Heart left ventricle (tissue), 13 donors: ENCODE measurements around the gene CENPA.

Experiments
- CTCF ChIP-seq, 12 donors: fragments of 200-600 bp; sonication (generic) in 4 of 12; IDR thresholded peaks; one replicate each; pipeline versions ENCODE4 v1.5.0 to v1.8.0; 2018 to 2022; ENCODE audit warnings: antibody characterized with exemption in 12 of 12, mild to moderate bottlenecking in 5 of 12
- POLR2A ChIP-seq, 2 donors: fragments of 450-650 bp; IDR thresholded peaks; one replicate each; pipeline ENCODE4 v1.6.1; 2017; ENCODE audit warnings: antibody characterized with exemption in 2 of 2, mild to moderate bottlenecking in 2 of 2, moderate library complexity in 2 of 2
- donor health status: ischemic (EF 13 %, LVEDD 7.1; RV severe dilation, severe dysfunction).
- donor health status: DM: no; HTN: yes; CAD: no.
- donor health status: DM: no; HTN: no; CAD: no.
- donor health status: ischemic (EF 25% LVEDD 6.9; RV normal size, moderate dysfunction).
- donor health status: ischemic (EF 25% LVEDD 5.7; RV mildly dilated, moderate dysfunction).
- donor health status: ischemic (EF 35%, LVEDD 5.7; RV mildly dilated, moderate dysfunction).
- donor health status: nonischemic (EF 11% LVEDD 7.7; RV severe dilation, severe dysfunction).
- donor health status: DM: yes; HTN: yes; CAD: no.
- donor health status: PGD.
- donor health status: ischemic (EF 29% LVEDD 5.4; RV normal size, mild dysfunction).
- donor health status: nonischemic (EF 23%, LVEDD 6.1; RV moderate dilation, normal function).

DNA sequence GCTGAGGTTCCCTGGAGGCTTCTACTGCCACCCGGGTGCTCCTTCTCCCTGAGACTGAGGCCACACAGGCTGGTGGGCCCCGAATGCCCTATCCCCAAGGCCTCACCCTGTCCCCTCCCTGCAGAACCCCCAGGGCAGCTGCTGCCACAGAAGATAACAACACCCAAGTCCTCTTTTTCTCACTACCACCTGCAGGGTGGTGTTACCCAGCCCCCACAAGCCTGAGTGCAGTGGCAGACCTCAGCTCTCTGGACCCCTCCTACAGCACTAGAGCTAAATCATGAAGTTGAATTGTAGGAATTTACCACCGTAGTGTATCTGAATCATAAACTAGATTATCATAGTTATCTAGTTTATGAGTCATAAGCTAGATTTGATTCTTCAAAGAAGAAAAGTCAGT lies 7.3 kb upstream of the CENPA start:
- TF ChIP-seq CTCF (IDR thresholded peaks at IDR 0.05) (no peak), POLR2A (IDR thresholded peaks at IDR 0.05) (no peak)
